ENCODE results near the gene DVL1. TPM values are rescaled to one million over a fixed set of nuclear protein-coding genes. Genes with fewer than 3 reads are reported as not detected.

Gene DVL1
- total RNA-seq, 4 donors from 2014 or later = 130 to 191 (median 144) TPM

GRCh38 chr1:1357871-1358432 is 8.7 kb upstream of the DVL1 start:
- TF ChIP-seq CTCF (IDR thresholded peaks at IDR 0.05) = no peak
- TF ChIP-seq POLR2A (IDR thresholded peaks at IDR 0.05) = no peak
- peak in 1 of 2 donors; percentile 2 for TF ChIP-seq EP300 (IDR thresholded peaks at IDR 0.05)
- peaks cover 0 to 84% (median 74%) of the 10 kb centered on the region in 4 donors for H3K4me1 ChIP-seq
- H3K36me3 ChIP-seq = peaks cover 0 to 24% (median 4%) of the 10 kb centered on the region in 3 donors
- peak overlapping the region; percentile 49 to 86 (median 60) for H3K4me3 ChIP-seq
- no peak for DNase-seq (ENCODE audit: low spot score in 2 of 2)
- H3K27me3 ChIP-seq = no peaks in the 10 kb centered on the region
- WGBS, 2 donors = 2 to 16% methylated on average over 16 to 17 of the region's 18 CpGs
- H3K9me3 ChIP-seq = no peaks in the 10 kb centered on the region
- H3K27ac ChIP-seq = peak overlapping the region; percentile 81 to 92 (median 88)

GRCh38 chr1:1356796-1357401 is 7.7 kb upstream of the DVL1 start:
- Histone ChIP-seq H3K27me3 (no peaks in the 10 kb centered on the region), H3K4me1 (peaks cover 0 to 87% (median 78%) of the 10 kb centered on the region in 4 donors), H3K36me3 (peaks cover 0 to 28% (median 4%) of the 10 kb centered on the region in 3 donors), H3K9me3 (no peaks in the 10 kb centered on the region), H3K4me3 (peak overlapping the region; percentile 49 to 86 (median 60)), H3K27ac (peak overlapping the region; percentile 81 to 92 (median 88))
- 9 to 18% methylated on average over 16 to 21 of the region's 26 CpGs for WGBS, 2 donors
- no peak for TF ChIP-seq POLR2A (IDR thresholded peaks at IDR 0.05)
- TF ChIP-seq CTCF (IDR thresholded peaks at IDR 0.05) = no peak
- TF ChIP-seq EP300 (IDR thresholded peaks at IDR 0.05) = no peak
- no peak for DNase-seq (ENCODE audit: low spot score in 2 of 2)

GRCh38 chr1:1356166-1356795 is 7.1 kb upstream of the DVL1 start:
- peak overlapping the region; percentile 81 to 92 (median 88) for H3K27ac ChIP-seq
- no peaks in the 10 kb centered on the region for H3K27me3 ChIP-seq
- H3K9me3 ChIP-seq = no peaks in the 10 kb centered on the region
- TF ChIP-seq CTCF (IDR thresholded peaks at IDR 0.05) (no peak), EP300 (IDR thresholded peaks at IDR 0.05) (no peak), POLR2A (IDR thresholded peaks at IDR 0.05) (no peak)
- H3K4me1 ChIP-seq = peaks cover 0 to 87% (median 78%) of the 10 kb centered on the region in 4 donors
- peak overlapping the region; percentile 49 to 86 (median 60) for H3K4me3 ChIP-seq
- no peak for DNase-seq (ENCODE audit: low spot score in 2 of 2)
- WGBS, 2 donors = 24 to 36% methylated on average over 5 to 7 of the region's 8 CpGs
- peaks cover 0 to 28% (median 4%) of the 10 kb centered on the region in 3 donors for H3K36me3 ChIP-seq

GRCh38 chr1:1355416-1355815 is 6.2 kb upstream of the DVL1 start:
- peaks cover 0 to 28% (median 4%) of the 10 kb centered on the region in 3 donors for H3K36me3 ChIP-seq
- peak overlapping the region; percentile 40 to 92 (median 88) for H3K27ac ChIP-seq
- TF ChIP-seq EP300 (IDR thresholded peaks at IDR 0.05) = no peak
- no peak for TF ChIP-seq POLR2A (IDR thresholded peaks at IDR 0.05)
- TF ChIP-seq CTCF (IDR thresholded peaks at IDR 0.05) = no peak
- no peaks in the 10 kb centered on the region for H3K9me3 ChIP-seq
- H3K27me3 ChIP-seq = no peaks in the 10 kb centered on the region
- DNase-seq (ENCODE audit: low spot score in 2 of 2) = no peak
- 0 to 13% methylated on average over 3 to 12 of the region's 52 CpGs for WGBS, 2 donors
- peaks cover 0 to 79% (median 70%) of the 10 kb centered on the region in 4 donors for H3K4me1 ChIP-seq
- peak overlapping the region; percentile 16 to 66 (median 20) for H3K4me3 ChIP-seq

Measured in tibial nerve (tissue), 4 donors.